Right renal pelvis (tissue), 4 donors: ENCODE data around the gene IL1RAPL1. TPM values are rescaled to one million over a fixed set of nuclear protein-coding genes. Genes with fewer than 3 reads are reported as not detected.
"Not testable (repeated sequence)": the region's sequence is repeated elsewhere in the genome, so short reads cannot be mapped to it uniquely, and the experiment has no call there.

Experiments
- DNase-seq, 4 donors: peaks; one replicate each; pipeline ENCODE4 v3.0.0-alpha.2; 2013; ENCODE audit warnings: low read depth in 4 of 4, low spot score in 3 of 4, missing footprints in 1 of 4
- polyA plus RNA-seq, 4 donors: library from polyadenylated mRNA; unstranded; fragments of 120-200 nt; gene quantifications; one replicate each; pipeline ENCODE4 v1.2.1, GENCODE V29; 2013; ENCODE audit not compliant: insufficient read length in 4 of 4

Gene IL1RAPL1
- polyA plus RNA-seq, 4 donors = 2.4 to 3.1 (median 2.8) TPM

- DNase-seq = no peak
These were observed 170.0 kb downstream of the IL1RAPL1 start for GRCh38 chrX:28757290-28757689.

DNA sequence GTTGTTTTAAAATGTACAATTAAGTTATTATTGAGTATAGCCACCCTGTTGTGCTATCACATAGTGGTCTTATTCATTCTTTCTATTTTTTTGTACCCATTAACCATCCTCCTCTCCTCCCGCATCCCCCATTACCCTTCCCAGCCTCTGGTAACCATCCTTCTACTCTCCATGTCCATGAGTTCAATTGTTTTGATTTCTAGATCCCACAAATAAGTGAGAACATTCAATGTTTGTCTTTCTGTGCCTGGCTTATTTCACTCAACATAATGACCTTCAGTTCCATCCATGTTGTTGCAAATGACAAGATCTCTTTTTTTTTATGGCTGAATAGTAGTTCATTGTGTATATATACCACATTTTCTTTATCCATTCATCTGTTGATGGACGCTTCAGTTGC lies 179.3 kb downstream of the IL1RAPL1 start:
- DNase-seq = not testable (repeated sequence)

DNA sequence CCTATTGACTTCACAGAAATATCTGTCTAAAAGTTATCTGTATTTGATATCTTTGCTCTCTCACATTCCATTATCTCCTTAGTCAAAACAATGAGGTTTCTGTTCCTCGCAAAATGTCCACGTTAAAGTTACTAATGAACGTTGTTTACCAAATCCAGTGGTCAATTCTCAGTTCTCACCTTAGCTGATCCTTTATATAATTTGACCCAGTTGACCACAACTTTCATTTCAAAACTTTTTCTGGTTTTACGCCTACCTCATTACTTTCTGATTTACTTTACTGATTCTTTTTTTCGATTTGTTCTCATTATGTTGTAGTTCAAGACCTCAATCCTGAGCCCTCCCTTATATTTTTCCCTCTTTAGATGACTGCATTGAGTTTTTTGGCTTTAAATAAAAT lies 186.6 kb downstream of the IL1RAPL1 start:
- no peak for DNase-seq

- DNase-seq = no peak
These were observed 200.0 kb downstream of the IL1RAPL1 start for GRCh38 chrX:28787206-28787605.

GRCh38 chrX:28800671-28801070 lies 213.4 kb downstream of the IL1RAPL1 start:
- not testable (repeated sequence) for DNase-seq

DNA sequence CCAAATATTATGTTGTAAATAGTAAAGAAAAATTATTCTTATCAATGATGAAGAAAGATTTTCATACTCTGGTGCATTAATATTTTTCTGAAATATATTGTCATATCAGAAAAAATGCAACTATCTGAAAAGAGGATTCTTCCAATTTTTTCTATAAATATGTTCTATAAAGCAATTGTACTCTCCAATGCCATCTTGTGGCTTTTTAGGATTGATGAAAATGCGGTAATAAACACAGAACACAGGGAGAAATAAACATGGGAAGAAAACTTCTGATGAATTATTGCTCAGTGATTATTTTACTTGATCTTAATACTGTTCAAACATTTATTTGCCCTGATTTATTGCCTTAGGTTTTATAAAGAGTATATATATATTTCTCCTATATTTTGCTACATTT lies 215.4 kb downstream of the IL1RAPL1 start:
- no peak for DNase-seq

DNA sequence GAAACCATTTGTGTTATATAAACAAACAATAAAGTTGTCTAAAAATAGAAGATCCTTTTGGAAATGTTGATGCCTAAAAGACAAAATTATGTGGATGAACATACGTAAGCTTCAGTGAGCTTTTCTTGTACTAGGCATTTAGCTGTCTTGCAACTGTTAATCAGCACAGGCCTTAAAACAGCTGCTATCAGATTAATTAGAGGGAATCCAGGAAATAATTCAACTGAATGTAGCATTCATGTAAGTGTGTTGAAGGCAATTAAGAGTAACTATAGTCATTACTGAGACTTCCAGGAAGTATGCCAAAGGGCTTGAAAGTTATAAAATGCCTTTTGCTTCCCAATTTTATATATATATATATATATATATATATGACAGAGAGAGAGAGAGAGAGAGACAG lies 248.7 kb downstream of the IL1RAPL1 start:
- DNase-seq = no peak

DNA sequence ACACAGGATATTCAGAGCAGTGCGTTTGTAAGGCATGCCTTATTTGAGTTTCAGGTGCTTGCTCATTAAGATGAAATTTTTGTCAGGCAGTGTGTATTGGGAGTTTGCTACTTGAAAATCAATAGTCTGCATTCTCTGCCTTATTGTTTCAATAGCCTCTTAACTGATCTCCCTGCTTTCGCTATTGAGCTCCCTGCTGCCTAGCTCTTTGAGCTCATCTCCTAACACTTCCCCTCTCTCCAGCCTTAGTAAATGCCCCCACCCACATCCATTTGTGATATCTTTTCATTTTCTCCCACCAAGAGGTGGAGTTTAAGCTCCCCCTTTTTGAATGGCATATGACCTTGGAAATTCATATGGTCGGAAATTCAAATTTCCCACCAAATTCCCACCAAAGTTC lies 256.6 kb downstream of the IL1RAPL1 start:
- no peak for DNase-seq

GRCh38 chrX:28847423-28847822 lies 260.2 kb downstream of the IL1RAPL1 start:
- no peak for DNase-seq

DNA sequence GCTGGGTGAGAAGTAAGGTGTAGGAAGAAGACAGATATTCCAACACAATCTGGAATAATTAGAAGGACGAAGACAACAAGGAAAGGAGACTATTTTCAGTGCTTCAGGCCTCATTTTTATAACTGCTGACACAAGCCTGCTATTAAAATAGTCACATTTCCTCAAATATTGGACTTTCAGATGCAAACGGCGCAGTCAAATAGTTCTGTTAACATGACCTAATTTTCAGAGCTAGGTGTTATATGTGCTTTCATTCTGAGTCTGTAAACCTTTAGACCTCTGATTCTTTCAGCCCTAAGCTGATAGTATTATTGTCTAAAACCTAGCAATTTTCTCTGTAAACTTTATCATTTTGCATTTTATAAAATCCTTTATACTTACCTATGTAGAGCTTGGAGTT lies 261.5 kb downstream of the IL1RAPL1 start:
- DNase-seq = no peak

- DNase-seq = no peak
These were observed 263.7 kb downstream of the IL1RAPL1 start for GRCh38 chrX:28850955-28851354.

DNA sequence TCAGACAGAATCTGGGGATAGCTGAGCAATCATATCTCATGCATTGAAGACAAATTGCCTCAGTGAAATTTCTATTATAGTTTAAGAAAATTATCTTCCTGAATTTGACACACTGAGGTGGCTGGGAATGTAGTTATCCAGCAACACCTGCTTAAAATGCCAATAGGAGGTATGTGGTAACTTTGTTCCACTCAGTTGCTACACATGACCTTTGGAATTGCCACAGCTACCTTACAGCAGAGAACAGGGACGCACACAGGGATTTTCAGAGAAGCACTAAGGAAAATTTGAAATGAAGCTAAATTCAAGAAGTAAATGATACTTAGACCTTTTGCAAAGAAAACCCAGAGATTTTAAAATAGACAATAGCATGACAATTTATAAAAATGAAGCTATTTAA lies 264.6 kb downstream of the IL1RAPL1 start:
- DNase-seq = no peak

- DNase-seq = no peak
These were observed 267.4 kb downstream of the IL1RAPL1 start for GRCh38 chrX:28854637-28855036.

GRCh38 chrX:28876408-28876807 lies 289.2 kb downstream of the IL1RAPL1 start:
- DNase-seq = no peak

GRCh38 chrX:28876901-28877300 lies 289.7 kb downstream of the IL1RAPL1 start:
- DNase-seq = no peak

- DNase-seq = peak in 2 of 4 donors; percentile 6 to 10
These were observed 292.9 kb downstream of the IL1RAPL1 start for GRCh38 chrX:28880136-28880535.

DNA sequence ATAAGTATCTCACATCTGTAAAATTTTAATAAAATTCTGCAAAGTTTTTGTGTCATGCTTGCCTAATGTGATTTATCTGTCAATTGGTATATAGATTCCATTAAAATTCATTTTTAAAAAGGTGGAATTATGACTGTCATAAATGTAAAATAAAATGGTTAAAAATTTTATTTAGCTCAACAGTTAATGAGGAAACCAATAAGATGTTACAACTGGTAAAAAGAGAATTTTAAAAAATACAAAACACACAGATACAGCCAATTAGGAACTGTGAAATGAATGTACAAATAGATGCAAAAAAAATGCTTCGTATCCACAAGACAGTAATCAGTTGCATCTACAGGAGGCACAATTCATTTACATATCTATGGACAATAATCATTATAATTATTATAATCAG lies 297.6 kb downstream of the IL1RAPL1 start:
- DNase-seq = no peak

DNA sequence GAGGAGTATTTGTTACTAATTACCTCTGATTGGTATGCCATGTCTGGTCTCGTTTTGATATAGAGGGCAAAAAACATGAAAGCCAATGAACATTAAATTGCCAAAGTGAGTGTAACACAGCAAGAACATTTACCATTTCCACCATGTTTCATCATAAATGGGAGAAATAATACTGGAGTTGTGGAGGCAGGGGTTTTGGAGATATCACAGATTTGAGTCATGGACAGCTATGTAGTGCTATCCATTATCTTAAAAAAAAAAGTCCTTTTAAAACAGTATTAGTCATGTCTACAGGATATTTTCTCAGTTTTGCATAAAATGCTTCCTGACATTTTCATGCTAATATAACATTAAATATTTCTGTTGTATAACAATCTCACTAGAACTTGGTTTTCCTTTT lies 301.2 kb downstream of the IL1RAPL1 start:
- no peak for DNase-seq

DNA sequence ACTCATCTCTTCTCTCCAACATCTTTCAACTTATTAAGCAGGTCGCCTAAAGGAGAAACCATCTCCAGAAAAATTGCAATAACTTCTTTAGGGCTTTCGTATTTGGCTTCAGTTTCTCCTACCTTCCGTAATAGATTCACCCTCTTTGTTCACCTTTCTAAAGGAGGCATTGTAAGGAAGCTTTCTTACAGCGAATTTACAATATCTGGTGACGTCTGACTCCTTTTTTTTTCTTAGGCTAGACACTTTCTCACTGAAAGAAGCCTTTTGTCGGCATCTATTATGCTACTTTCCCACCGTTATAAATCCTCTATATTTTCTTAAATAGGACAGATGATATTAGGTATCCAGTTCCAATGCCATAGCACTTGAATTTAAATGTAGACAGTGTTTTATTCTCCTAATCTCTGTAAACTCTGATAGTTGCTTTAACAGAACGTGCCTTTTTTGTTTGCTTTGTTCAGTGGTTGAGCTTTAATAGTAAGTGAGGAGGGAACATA lies 302.4 kb downstream of the IL1RAPL1 start:
- no peak for DNase-seq

- no peak for DNase-seq
These were observed 314.4 kb downstream of the IL1RAPL1 start for GRCh38 chrX:28901637-28902036.

DNA sequence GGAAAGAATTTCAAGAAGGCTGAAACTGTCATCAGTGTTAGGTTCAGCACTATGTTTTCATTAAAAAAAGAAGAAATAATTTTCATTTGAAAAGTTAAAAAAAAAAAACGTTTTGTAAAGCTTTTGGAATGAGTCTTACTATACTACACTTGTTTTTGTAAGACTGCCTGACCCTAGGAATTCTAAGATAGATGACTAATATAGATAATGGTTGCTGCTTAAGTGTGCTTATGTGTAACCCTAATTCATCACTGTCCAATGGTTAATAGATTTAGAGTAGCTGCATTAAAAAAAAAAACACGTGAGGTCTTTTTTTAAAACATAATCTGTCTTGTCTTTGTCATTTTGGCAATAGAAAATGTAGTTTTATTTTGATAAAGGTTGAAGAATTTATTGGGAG lies 323.2 kb downstream of the IL1RAPL1 start:
- DNase-seq = no peak

DNA sequence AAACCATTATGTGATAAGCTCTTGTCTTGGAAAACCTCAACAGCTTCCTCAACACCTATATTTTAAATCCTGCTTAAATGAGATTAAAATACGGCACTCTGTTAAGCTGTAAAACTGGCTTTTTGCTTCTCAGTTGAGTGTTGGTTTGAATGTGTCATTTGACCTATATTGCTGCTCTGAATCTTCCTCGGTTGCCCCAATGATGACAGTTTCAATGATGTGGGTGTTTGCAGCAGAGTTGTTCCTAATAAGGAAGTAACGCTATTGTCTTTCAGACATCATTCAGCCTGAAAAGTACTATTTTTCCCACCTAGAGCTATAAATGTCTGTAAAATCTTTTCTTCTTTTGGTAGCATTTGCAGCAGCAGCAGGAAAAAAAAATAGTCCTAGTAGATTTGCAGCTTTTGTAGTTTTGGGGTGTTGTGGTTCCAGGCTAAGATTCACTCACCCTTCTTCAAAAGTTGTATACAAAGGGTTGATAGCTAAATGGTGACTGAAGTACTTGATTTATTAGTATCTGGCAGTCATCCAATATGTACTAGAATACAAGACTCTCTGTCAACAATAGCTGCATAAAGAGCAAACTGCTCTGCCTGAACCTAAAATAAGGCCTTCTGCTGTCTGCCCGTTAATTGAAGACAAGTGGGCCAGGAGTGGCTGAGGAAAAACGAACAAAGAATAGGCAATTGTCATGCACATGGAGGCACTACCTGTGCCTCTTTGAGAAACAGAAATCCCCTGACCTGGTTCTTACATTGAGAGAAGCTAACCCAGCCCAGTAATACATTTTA lies 333.1 kb downstream of the IL1RAPL1 start:
- DNase-seq = peak in 1 of 4 donors; percentile 8

GRCh38 chrX:28922106-28922505 lies 334.9 kb downstream of the IL1RAPL1 start:
- DNase-seq = no peak
